NCI-H69 (cell line): ENCODE results near the gene MAD1L1.
"Not testable (repeated sequence)": the region's sequence is repeated elsewhere in the genome, so short reads cannot be mapped to it uniquely, and the experiment has no call there.

Source experiments
- DNase-seq: peaks from one replicate; lab custom pipeline; 2025; lab: John Stamatoyannopoulos, UW

MAD1L1 gene

GRCh38 chr7:2173189-2173827 lies 59.4 kb downstream of the MAD1L1 start:
- peak; percentile 89 for DNase-seq

- DNase-seq, result peak; percentile 89
Observed at GRCh38 chr7:2172311-2173188, 60.2 kb downstream of the MAD1L1 start.

- peak; percentile 36 for DNase-seq
Observed at GRCh38 chr7:2171855-2172254, 60.9 kb downstream of the MAD1L1 start.

GRCh38 chr7:2170576-2171521 lies 61.9 kb downstream of the MAD1L1 start:
- DNase-seq, result no peak

GRCh38 chr7:2169923-2170575 lies 62.7 kb downstream of the MAD1L1 start:
- DNase-seq, result peak; percentile 47

GRCh38 chr7:2168615-2169311 lies 64.0 kb downstream of the MAD1L1 start:
- no peak for DNase-seq

- DNase-seq, result no peak
Observed at GRCh38 chr7:2166625-2167280, 66.0 kb downstream of the MAD1L1 start.

- no peak for DNase-seq
Observed at GRCh38 chr7:2165610-2166594, 66.8 kb downstream of the MAD1L1 start.

- DNase-seq, result no peak
Observed at GRCh38 chr7:2165239-2165609, 67.5 kb downstream of the MAD1L1 start.

GRCh38 chr7:2164646-2165045 lies 68.1 kb downstream of the MAD1L1 start:
- no peak for DNase-seq

- DNase-seq, result peak; percentile 53
Observed at GRCh38 chr7:2163600-2164555, 68.9 kb downstream of the MAD1L1 start.

GRCh38 chr7:2162959-2163358 lies 69.8 kb downstream of the MAD1L1 start:
- peak; percentile 82 for DNase-seq

- not testable (repeated sequence) for DNase-seq
Observed at GRCh38 chr7:2162004-2162902, 70.5 kb downstream of the MAD1L1 start.

- peak; percentile 38 for DNase-seq
Observed at GRCh38 chr7:2159176-2159520, 73.6 kb downstream of the MAD1L1 start.

- DNase-seq, result peak; percentile 85
Observed at GRCh38 chr7:2158331-2159175, 74.2 kb downstream of the MAD1L1 start.
